Amniotic epithelial cell (primary cell): ENCODE data around the gene MPST.
"Not testable (repeated sequence)": the region's sequence is repeated elsewhere in the genome, so short reads cannot be mapped to it uniquely, and the experiment has no call there.

ENCODE experiments used
- DNase-seq: peaks from one replicate; pipeline ENCODE4 v3.0.0-alpha.2; 2010; ENCODE audit warnings: low read depth

MPST gene

DNA sequence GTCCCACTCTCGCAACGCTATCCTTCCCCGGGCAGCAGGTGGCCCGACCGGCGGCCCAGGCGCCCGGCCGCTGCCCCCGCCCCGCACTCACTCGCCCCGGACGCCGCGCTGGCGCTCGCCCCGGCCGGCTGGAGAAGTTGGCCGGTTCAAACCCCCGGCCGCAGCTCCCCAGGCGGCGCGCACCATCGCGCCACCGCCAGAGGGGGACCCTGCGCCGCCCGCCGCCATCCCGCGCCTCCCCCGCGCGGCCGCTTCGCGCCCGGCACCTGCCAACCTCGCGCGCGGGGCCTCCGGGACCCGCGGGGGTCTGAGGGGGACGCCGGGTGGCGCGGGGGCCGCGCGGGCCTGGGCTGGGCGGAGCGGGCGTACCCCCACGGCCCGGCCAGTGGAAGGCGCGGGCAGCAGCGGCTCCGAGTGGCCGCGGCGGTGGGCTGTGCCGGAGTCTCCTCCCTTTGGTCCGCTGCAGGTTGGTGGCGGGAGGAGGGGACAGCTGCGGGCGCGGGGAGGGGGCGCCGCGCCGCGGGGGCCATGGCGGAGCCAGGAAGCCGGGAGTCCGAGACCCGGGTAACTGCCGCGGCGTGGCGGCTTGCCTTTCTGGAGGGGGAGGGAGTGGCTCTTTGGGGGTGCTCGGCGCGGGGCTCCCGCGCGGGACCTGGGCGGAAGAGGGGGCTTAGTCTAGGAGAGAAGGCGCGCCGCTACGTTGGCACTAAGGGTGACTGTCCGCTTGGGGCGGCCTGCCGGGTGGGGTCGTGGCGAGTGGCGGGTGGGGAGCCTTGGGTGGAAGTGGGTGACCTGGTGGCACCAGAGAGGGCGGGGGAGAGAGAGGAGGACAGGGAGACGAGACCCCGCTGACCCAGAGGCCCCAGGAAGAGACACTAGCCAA is at the start of gene MPST, which contains the start of gene TST:
Gene MPST (plus strand): TSS at position 434 of the 883 bp plus-strand sequence. CDS start 95 bp downstream, at position 529.
Gene TST (minus strand): TSS at position 139 of the 883 bp plus-strand sequence. CDS start 715 bp downstream, outside the sequence.
- peak; percentile 46 for DNase-seq

DNA sequence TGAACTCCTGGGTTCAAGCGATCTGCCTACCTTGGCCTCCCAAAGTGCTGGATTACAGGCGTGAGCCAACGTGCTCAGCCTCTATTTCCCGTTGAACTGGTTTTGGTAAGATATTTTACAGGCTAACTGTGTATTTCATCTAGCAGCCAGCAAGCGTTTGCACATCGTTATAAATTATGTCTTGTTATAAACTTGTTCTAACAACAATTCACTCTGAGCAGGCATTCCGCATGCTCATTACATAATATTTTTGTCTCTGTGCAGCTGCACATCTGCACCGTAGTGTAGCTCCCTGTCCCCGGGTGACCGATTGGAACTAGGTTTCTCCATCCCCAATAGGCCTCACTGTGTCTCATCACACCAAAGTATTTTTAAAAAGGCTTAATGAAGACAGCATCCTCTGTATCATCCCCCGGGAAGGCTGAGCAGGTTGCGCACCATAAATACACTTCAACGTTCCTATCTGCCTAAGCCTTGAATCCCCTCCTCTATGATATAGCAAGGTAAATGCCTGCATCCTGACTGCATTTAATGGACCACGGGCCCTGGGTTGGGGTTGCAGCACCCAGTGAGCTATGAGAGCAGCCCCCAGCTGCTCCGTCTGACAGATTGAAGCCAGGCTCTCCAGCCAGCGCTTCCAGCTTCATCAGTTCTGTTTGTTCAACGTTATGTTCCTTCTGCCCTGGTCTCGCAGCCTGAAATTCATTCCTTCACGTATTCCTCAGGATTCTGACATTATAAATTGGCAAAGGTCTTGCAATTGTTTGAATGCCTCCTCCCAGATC is 48.0 kb upstream of the MPST start:
- DNase-seq: no peak

DNA sequence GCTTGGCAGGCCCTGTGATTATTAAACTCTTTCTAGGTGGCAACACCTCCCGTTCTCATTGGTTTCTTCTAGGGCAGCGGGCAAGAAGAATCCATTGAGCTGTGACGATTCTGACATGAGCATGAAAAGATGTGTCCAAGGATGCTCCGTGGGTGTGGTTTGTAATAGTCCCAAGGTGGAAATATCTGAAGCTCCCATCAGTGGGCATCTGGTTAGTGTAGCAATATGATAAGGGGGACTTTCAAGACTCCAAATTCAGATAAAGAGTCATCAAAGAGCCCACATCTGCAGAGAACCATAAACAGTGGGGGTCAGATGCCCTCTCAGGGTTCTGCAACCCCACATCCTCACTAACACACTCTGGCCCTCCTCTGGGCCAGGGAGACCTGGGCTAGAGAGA is 42.9 kb upstream of the MPST start:
- no peak for DNase-seq

DNA sequence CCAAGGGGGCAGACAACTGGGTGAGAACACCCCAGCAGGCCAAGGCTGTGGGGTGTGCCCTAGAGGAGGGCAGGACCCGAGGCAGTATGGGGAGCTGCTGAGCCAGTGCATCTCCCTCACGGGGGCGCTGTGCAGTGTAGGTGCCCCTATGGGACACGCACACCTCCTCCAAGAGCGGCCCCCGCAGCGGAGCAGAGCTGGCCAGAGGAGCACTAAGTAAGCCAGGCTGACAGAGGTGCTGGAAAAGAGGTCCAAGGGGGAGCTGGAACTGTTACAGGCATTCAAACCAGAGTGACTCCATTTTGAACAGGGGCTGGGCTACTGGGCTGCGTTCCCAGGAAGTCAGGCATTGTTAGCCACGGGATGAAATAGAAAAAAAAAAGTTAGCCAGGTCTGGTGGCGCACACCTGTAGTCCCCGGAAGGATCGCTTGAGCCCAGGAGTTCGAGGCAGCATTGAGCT is 42.1 kb upstream of the MPST start:
- DNase-seq: peak; percentile 13

DNA sequence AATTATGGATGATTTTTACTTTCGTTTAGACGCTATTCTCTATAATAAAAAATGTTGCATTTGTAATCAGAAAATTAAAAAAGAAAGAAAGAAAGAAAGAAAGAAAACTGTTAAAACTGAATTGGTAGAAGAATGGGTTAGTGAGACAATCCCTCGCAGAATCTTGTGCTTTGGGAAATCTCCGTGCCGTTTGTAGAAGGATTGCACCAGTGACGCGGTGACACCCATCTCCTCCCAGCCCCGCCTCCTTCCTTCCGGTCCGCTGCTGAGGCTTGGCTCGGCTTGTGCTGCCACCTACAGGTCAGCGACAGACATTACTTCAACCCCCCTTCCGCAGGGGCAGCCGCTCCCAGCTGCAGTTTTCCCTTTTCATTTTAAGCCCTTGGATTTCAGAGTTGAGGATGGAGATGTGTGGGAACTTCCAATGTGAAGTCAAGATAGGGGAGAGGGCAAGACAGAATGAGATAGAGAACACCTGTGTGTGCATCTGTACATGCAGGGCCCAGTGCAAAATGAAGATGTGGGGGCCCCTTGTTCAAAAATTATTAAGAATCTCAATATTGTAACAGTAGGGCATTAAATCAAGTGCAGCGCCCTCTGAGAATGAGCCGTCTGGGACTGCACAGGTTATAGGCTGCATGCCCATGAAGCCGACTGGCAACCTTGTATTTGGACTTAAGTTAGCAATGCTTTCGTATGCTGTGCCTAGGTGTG is 41.4 kb upstream of the MPST start:
- DNase-seq: peak; percentile 70

DNA sequence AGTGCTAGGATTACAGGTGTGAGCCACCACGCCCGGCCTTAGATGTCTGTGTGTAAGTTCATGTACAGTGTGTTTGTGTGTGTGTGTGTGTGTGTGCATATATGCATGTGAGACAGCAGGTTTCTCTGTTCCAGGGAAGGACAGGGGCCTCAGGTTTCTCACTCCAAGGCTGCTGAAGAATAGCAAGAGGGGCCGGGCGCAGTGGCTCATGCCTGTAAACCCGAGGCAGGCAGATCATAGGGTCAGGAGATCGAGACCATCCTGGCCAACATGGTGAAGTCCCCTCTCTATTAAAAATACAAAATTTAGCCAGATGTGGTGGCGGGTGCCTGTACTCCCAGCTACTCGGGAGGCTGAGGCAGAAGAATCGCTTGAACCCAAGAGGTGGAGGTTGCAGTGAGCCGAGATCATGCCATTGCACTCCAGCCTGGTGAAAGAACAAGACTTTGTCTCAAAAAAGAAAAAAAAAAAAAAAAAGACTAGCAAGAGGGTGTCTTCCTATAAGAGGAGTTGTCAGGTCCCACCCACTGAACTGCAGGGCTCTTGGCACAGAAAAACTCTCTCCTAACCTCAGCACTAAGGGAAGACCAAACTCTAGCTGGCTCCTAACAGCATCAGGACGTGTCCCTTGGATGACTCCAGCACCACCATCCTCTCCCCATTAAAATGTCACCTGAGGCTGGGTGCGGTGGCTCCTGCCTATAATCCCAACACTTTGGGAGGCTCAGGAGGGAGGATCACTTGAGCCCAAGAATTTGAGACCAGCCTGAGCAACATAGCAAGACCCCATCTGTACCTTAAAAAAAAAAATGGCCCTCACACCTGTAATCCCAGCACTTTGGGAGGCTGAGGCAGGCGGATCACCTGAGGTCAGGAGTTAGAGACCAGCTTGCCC is 40.3 kb upstream of the MPST start:
- DNase-seq: no peak

DNA sequence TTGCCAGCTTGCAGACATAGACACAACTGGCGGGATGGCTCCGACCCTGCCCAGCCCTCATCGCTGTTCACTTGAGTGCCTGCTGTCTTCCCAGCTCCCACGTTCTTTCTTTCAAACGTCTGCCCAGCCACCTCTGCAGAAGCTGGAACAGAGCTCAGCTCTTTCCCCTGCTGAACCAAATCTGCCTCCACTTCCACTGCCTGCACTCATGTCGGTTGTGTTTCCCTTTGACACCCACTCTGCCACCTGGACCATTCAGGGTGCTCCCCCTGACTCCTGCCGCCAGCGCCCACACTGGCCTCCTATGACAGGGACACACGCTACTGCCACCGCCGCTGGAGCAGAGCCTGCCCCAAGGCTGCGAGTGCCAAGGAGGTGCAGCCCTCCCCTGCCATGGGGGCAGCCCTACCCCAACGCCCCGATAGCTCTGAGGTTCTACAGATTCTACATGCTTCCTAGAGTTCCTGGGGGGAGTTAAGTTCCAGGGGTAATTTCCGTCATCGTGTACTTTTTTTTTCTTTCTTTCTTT is 38.2 kb upstream of the MPST start:
- DNase-seq: no peak

DNA sequence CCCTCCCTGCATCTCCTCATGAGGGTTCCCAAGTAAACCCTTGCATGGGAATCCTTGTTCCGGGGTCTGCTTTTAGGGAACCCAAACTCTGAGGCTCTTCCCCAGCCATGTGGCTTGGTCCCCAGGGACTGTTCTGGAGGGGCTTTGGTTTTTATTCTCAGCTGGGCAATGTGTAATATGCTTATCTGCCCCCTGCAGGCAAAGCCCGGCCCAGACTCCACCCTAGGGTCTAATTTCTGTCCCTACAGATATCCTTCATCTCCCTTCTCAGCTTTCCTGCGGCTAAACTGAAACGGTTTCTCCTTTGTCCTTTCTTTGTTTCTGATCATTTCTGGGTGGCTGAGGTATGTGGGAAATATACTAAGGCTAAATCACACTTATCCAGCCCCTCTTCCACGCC is 37.4 kb upstream of the MPST start:
- DNase-seq: no peak

DNA sequence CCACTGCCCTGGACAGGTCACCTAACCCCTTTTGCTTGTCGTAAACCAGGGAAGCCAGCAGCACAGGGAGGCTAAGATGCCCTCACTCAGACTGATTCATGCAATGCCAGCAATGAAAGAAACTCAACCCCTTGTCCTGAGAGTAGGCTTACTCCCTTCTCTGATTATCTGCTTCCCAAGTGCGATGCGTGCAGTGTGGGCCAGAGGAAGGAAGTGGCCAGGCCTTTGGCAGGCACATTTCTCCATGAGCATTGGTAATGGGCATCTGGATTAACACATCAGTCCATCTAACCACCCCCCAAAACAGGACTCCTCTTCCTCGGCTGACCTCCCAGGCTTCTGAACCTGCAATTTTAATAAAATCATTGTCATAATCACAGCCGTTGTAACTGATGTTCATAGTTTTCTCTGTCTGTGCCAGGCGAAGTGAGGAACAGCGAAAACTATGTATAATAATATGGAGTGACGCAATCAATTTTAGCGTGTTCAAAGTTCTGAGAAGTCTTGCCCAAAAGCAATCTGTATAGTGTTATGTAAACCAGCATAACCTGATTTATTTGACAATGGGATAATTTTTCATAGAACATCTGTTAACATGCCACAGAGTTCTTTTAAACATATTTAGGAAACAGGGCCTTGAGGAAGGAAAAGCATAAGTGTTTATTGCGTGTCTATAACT is 34.2 kb upstream of the MPST start:
- no peak for DNase-seq

DNA sequence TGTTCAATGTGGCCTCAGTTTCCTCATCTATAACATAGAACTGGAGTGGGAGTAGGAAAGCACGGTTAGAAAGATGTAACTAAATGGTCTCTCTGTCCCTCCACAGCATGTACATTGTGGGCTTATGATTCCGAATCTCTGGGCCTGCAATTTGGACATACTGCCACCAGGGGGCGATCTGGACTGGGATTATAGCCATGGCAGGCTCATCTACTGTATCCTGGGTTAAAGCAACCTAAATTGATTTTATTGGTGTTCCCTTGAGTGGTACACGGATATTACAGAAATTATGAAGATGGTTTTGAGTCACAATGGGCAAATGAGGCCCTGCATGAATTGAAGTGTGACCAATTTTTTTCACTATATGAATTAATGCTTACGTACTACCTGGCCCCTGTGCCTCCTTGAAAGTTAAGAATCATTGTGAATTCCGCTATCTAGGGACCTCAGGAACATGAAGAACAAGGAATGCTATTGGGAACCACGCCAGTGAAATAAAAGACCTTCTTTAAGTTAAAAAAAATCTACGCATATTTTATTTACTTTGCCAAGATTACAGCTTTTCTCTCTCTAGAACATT is 33.2 kb upstream of the MPST start:
- no peak for DNase-seq

DNA sequence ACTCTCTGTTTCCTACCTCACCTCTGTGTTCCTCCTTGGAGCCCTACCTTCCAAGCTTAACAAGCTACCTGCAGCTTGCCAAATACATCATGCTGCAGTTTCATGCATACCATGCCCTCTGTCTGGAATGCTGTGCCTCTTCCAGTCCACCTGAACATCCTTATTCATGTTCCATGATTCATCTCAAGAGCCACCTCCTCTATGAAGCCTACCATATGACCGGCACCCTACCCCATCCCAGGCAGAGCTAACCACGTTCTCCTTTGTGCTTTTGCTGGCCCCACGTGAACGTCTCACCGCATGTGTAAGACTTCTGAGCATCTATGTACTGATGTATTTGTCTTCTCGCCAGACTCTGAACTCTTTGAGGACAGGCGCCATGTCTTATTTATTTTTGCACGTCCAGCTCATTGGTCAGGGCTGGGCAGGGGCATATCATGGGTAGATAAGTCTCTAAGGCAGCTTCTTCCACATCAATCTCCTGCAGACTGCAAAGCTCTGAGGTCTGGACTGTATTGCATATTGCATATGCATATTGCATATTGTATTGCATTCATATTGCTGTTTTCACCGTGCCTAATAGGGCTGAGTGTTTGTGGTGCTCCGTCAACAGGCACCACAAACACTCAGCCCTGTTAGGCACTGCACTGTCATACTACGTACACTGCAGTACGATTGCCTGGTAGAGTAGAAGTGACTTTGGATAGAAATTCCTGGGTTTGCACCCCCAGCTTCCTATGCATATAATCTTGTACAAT is 31.3 kb upstream of the MPST start:
- DNase-seq: no peak

DNA sequence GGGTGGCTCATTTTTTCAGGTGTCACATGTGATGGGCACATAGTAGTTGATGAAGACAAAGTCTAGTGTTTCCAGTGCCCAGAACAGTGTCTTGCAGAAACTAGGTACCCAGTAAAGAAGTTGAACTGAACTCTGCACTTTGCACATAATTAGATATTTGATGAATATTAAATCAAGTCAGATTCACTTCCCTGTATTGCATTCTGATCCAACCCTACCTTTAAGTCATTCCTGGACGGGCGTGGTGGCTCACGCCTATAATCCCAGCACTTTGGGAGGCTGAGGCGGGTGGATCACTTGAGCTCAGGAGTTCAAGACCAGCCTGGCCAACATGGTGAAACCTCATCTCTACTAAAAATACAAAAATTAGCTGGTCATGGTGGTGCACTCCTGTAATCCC is 30.5 kb upstream of the MPST start:
- not testable (repeated sequence) for DNase-seq

DNA sequence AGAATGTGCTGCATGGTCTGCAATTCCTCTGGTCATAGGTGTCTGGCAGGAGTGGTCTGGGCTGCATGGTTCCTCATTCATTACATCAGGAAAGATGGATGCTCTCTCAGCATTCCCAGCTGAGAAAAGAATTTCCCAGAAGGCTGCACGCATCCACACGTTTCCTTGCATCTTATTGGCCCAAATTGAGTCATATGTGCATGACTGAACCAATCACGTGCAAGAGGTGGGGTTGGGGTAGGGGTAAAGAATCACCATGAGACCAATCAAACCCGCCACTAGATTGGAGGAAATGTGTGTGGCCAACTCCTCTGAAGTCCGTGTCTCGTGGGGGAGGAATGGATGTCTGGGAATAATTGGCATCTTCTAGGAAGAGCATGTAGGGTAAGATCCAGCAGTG is 29.1 kb upstream of the MPST start:
- no peak for DNase-seq

DNA sequence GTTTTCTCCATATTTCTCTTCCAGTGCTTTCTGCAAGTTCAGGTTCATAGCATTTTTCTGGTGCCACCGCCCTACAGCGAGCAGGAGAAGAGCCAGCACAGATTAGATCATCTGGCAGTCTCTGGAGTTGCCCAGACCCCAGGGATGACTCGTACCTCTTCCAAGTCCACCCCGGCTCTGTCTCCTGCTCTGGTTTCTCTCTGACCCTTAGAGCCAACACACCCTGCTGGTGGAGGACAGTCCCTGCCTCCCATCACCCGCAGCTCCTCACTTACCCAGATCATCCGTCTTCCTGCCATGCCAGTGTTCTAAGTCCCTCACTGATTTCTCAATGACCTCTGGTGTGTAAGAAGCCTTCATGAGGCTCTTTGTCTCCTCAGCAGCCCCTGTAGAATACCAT is 28.3 kb upstream of the MPST start:
- peak; percentile 24 for DNase-seq

DNA sequence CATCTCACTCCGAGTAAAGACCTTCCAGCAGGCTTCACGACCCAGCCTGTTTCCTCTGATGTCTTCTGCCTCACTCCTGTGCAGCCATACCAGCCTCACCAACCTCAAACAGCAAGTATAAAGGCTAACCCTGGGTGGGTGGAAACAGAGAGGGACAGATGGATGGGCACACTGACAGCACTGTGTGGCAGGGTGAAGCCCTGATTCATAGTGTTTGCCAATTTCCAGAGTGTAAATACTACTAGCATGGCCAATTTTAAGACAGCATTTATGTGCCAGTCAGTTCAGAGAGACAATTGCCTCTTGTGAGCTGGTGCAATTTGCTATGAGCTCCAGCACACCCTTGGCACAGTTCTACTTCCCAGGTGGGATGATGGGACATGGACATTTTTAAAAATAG is 21.8 kb upstream of the MPST start:
- no peak for DNase-seq

DNA sequence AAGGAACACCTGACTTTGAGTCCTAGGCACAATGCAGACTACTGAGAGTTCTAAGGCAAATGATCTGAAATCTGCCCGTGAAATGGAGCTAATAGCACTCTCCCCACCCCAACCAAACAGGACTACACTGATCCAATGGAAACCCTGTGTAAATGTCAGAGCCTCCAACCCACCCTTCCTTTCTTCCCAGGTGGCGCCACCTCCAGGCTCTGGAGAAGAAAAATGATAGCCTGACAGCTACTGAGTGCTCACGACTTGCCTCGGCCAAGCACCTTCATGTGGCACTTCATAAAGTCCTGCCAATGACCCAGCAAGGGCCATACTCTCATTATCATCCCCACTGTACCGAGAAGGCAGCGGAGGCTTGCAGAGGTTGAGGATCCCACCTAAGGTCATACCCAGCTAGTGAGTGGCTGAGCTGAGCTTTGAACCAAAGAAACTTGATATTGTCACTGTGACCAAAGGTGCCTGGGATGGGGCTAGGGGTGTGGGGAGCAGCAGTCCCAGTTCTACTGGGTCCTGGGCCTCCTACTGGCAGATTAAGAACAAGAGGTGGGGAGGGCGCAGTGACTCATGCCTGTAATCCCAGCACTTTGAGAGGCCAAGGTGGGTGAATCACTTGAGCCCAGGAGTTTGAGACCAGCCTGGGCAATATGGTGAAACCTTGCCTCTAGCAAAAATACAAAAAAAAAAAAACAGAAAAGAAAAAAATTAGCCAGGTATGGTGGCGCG is 20.8 kb upstream of the MPST start:
- DNase-seq: peak; percentile 51

DNA sequence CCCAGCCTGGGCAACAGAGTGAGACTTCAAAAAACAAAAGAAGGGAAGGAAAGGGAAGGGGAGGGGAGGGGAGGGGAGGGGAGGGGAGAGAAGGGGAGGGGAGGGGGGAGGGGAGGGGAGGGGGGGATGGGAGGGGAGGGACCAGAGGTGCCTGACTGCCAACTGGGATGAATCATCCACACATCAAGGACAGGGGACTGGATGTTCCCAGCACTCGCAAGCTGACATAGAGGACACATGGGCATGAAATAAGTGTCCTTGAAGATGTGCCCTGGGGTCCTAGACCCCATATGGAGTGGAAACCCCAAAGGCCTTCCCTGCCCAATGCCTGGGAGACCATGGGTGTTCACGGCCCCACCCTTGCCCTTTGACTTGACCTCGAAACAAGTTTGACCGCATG is 20.1 kb upstream of the MPST start:
- DNase-seq: no peak

DNA sequence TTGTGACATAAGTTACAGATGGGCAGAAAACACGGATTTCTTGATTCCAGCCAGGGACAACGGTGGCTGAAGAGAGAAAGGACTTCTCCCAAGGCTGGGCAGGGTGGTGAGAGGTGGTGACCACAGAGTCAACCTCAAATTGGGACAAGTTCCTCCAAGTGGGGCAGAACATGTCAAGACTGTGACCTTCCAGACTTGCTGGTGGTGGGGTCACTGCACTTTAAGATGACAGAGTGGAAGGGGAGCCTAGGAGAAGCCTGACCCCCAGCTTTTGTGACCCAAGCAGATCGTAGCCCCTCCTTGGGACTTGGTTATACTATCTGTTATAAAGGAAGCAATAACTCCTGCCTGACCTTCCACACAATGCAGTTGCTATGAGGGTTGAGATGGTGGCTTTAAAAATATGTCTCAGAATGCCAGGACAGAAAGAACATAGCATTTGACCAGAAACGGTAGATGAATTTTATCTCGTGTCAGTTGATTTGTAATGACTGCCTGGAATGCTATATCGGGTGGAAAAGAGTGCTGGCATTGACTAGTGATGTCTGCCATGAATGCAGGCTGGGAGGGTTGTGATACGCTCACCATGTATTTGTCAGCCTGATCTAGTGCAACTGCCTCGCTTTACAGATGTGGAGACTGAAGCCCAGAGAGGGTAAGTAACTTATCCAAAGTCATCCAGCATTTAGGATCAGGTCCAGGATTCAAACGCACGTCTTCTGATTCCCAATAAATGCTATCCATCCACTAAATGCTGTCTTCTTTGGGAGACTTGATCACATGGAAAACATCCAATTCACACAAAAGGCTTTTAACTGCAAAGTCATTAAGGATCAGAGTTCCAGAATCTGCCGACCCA is 18.6 kb upstream of the MPST start:
- DNase-seq: no peak
